NCI-H748 (cell line): ENCODE results near the gene BBX.
"Not testable (repeated sequence)": the region's sequence is repeated elsewhere in the genome, so short reads cannot be mapped to it uniquely, and the experiment has no call there.

Source experiments
- DNase-seq: peaks from one replicate; lab custom pipeline; 2025; ENCODE audit not compliant: unreplicated experiment; lab: John Stamatoyannopoulos, UW

Gene BBX

GRCh38 chr3:107680698-107681097 lies 157.9 kb downstream of the BBX start:
- no peak for DNase-seq

GRCh38 chr3:107681396-107681795 lies 158.6 kb downstream of the BBX start:
- DNase-seq: no peak

DNA sequence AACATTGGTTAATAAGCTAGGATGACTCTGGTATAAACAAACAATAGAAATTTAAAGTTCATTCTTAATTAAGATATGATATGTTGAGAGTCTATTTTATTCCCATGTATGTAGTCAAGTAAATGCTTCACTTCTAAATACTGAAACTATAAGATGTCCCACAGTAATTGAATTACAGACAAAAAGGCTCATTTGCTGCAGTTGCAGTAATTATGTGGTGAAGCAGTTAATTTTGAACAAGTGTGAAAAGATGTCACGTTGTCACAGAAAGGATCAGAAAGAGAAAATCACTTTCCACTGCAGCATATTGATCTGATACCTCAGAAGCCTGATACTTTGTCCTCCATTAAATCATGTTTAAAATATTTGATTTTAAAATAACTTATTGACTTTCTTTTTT lies 159.8 kb downstream of the BBX start:
- DNase-seq: no peak

- no peak for DNase-seq
These were observed 160.7 kb downstream of the BBX start for GRCh38 chr3:107683447-107683846.

GRCh38 chr3:107684431-107684925 lies 161.7 kb downstream of the BBX start:
- DNase-seq: no peak

GRCh38 chr3:107685383-107685782 lies 162.6 kb downstream of the BBX start:
- no peak for DNase-seq

DNA sequence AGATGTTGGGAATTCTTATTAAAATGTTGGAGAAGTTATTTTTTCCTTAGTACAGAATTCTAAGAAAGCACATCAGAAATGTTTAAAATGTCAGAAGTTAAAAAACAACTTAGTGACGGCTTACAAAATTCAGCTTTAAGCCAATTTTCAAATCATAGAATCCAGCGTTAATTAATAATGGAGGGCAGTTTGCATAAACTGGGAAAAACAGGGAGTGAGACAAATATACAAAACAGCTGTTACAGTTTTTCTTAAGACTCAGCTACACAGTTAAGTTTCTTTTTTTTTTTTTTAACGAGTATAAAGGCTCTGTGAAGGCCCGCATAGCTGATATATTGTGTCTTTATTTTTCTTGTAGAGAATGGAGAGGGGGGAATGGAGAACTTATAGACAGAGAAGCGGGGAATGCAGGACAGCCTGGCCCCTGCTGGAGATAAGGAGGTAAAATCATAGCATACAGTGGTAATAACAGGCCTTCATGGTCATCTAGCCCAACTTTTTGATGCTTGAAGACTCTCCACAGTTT lies 164.4 kb downstream of the BBX start:
- DNase-seq: no peak

- DNase-seq: no peak
These were observed 166.6 kb downstream of the BBX start for GRCh38 chr3:107689355-107689754.

- DNase-seq: peak; percentile 61
These were observed 167.9 kb downstream of the BBX start for GRCh38 chr3:107690522-107691138.

DNA sequence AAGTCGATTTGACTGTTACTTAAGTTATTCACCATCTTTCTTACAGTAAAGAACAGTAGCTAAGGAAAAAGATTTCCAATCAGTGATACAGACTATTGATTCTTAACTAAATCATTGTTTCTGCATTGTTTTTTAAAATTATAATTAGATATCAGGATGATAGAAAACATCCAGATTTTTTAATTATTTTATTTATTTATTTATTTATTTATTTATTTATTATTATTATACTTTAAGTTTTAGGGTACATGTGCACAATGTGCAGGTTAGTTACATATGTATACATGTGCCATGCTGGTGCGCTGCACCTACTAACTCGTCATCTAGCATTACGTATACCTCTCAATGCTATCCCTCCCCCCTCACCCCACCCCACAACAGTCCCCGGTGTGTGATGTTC lies 169.2 kb downstream of the BBX start:
- DNase-seq: not testable (repeated sequence)

- not testable (repeated sequence) for DNase-seq
These were observed 174.6 kb downstream of the BBX start for GRCh38 chr3:107697348-107697747.

GRCh38 chr3:107697855-107698254 lies 175.1 kb downstream of the BBX start:
- peak; percentile 42 for DNase-seq

DNA sequence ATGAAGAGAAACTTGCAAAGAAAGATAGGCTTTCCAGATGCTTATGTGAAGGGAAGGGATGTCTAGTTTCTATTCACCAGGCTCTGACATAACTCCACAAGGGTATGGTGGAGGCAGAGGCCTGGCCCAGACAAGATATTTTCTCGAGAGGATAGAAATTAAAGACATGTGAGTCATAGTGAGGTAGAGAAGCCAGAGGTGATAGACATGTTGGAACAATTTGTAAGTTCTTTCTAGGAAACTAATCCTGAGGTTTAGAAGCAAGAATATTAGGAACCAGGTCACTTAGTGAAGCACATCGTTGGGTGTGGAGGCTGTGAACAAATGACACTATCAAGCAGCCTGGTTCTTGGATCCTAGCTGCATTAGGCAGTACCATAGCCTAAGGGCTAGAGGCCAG lies 176.9 kb downstream of the BBX start:
- no peak for DNase-seq

DNA sequence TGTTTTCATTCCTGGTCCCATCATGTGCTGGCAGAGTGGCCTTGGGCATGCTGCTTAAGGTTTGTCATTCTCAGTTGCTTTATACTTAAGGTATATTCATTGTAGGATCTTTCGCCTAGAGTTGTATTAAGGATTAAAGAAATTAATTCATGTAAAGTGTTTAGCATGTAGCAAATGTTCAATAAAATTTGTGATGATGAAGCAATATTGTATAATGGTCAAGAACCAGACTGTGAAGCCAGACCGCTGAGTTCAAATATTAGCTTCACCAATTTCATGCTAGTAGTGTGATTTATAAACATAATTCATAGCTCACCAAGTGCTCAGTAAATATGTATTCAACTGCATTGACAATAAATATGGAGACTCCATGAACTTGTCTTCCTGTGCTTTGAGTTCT lies 178.5 kb downstream of the BBX start:
- no peak for DNase-seq

DNA sequence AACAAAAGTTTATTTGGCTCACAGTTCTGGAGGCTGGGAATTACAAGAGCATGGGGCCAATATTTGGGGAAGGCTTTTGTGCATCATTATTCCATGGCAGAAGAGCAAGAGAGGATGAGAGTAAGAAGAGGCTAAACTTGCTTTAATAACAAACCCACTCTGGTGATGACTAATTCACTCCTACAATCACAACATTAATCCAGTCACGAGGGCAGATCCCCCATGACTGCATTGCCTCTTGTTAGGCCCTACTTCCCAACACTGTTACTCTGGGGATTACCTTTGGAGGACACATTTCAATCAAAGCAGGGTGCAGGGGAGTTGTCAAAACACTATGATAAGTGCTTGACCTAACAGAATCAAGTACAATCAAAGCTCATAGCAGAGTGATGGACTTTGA lies 181.7 kb downstream of the BBX start:
- DNase-seq: no peak

- no peak for DNase-seq
These were observed 182.3 kb downstream of the BBX start for GRCh38 chr3:107705046-107705445.

GRCh38 chr3:107710851-107711250 lies 188.1 kb downstream of the BBX start:
- no peak for DNase-seq

- no peak for DNase-seq
These were observed 194.0 kb downstream of the BBX start for GRCh38 chr3:107716734-107717133.

DNA sequence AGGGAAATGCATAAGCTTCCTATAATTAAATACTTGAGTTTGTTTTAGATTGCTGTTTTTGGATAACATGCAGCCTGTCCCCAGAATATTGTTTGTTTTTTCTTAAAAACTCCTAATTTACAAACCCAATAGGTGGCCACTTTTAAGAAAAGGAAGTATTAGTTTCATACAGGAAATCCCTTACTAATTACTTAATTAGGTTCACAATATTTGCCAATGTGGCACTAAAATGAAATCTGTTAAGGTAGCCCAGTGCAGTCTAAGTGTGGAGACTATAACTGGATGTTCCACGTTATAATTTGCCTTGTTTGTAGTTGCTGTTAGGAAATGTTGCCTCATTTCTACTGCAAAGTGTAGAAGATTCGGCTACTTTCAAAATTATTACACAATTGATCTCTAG lies 195.8 kb downstream of the BBX start:
- DNase-seq: peak; percentile 45

- DNase-seq: no peak
These were observed 204.3 kb downstream of the BBX start for GRCh38 chr3:107727102-107727501.

- no peak for DNase-seq
These were observed 206.9 kb downstream of the BBX start for GRCh38 chr3:107729686-107730085.

- no peak for DNase-seq
These were observed 211.6 kb downstream of the BBX start for GRCh38 chr3:107734317-107734716.

GRCh38 chr3:107737914-107738313 lies 215.2 kb downstream of the BBX start:
- no peak for DNase-seq
